GM18507 (cell line): Measurements from ENCODE around the gene MYH3.

Source experiments
- DNase-seq: peaks from one replicate; pipeline ENCODE4 v3.0.0; 2011; ENCODE audit warnings: low read depth; ENCODE audit not compliant: insufficient read length; ENCODE audit errors: extremely low spot score
- FAIRE-seq: peaks from 2 replicates; lab custom pipeline; 2011; peaks lifted over from hg19 to GRCh38; lab: Jason Lieb, UNC

The MYH3 gene

DNA sequence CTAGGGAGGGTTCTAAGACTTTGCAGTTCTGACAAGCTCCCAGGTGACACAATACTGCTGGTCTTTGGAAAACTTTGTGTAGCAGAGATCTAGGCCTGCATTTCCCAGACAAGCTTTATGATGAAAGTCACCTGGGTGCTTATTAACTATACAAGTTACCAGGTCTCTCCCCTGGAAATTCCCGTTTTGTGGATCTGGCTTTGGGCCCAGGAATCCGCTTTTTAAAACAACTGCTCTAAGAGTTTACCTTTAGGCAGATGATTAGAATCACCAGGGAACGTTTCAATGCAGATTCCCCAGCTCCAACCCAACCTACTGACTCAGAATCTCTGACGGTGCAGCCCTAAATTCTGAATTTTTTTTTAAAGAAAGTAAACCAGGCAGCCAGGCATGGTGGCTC is 36.3 kb downstream of the MYH3 start:
- no peak for DNase-seq

DNA sequence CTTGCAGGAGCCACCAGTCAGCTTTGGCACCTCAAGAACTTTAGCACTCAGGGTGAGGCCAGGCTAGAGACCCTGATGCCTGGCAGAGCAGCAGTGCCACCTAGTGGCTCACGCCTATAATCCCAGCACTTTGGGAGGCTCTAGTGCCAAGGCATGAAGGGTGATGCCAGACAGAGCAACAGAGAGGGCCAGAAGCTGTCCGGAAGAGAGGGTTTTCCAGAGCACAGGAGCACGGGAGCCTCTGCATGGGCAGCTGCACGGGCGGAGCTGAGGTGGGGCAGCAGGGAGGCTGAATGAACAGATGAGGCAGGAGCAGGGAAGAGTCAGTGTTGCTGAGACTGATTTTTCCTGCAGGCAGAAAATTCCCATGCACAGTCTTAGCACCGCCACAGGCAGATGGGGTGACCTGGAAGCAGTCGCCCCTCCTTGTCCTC is 38.9 kb downstream of the MYH3 start:
- FAIRE-seq, result peak; percentile 82
- peak; percentile 45 for DNase-seq

More for the DNA sequence above, 36.3 kb downstream of the MYH3 start:
- FAIRE-seq, result no peak

DNA sequence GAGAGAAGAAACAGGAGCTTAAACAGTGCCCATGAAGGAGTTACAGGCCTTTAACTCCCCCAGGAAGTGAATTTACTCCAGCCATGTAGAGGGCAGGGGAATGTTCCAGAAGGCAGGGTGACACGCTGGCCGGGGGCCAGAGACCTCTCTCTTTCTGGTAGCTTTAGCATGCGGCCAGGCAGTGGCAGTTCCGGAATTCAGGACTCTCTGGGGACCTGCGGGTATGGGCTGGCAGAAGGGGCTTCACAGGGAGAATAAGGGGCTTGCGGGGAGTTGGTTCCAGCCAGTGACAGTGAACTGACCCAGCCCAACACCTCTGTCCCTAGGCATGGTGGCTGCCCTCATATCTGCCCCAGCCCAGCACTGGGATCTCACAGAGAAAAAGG is 40.0 kb downstream of the MYH3 start:
- DNase-seq, result no peak

DNA sequence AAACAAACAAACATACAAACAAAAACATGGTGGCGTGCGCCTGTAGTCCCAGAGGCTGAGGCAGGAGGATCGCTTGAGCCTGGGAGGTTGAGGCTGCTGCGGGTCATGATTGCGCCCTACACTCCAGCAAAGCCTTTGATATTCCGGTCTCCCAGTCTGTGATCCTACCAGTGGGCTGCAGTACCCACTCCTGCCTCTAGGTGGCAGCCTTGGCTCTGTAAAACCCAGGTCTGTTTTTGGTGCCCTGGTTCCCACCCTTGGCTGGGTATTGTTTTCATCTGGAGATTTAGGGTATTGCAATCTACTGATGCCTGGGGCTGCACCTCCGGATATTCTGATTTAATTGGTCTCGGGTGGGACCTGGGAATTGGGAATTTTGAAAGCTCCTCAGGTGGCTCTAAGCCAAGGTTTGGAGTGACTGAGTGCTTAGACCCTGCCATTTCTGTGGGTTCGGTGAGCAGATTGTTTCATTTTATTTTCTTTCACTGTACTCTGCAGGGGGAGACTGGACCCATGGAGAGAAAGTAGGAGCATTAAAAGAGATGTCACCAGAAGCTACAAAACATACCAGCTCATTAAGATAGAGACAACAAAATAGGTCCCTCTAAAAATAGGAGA is 40.5 kb downstream of the MYH3 start:
- DNase-seq, result peak; percentile 47
- peak; percentile 88 for FAIRE-seq

More for the DNA sequence above, 40.0 kb downstream of the MYH3 start:
- no peak for FAIRE-seq

DNA sequence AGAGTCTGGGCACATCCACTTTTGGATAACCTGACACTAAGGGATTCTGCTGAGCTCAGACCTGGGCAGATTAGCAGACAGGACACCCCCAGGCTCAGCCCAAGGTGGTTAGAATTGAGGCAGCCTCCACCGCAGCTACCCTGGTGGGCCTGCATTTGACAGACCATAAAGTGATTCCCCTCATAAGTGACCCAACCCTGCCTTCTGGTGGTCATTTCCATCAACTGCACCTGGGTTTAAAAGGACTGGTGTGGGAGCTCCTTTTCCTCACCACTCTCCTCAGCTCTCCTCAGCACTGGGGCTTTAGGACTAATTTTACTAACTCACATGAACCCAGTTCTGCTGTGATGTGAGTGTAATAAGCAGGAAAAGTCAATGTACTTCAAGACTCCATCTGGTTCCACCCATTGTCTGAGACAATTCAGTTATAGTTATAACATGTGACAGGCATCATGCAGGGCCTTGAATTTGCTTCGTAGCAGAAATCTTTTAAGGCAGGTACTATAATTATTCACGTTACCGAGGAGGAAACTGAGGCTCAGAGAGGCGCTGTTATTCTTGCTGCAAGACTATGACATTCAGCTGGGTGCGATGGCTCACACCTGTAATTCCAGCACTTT is 42.5 kb downstream of the MYH3 start:
- FAIRE-seq (peak; percentile 83), DNase-seq (peak; percentile 22)

DNA sequence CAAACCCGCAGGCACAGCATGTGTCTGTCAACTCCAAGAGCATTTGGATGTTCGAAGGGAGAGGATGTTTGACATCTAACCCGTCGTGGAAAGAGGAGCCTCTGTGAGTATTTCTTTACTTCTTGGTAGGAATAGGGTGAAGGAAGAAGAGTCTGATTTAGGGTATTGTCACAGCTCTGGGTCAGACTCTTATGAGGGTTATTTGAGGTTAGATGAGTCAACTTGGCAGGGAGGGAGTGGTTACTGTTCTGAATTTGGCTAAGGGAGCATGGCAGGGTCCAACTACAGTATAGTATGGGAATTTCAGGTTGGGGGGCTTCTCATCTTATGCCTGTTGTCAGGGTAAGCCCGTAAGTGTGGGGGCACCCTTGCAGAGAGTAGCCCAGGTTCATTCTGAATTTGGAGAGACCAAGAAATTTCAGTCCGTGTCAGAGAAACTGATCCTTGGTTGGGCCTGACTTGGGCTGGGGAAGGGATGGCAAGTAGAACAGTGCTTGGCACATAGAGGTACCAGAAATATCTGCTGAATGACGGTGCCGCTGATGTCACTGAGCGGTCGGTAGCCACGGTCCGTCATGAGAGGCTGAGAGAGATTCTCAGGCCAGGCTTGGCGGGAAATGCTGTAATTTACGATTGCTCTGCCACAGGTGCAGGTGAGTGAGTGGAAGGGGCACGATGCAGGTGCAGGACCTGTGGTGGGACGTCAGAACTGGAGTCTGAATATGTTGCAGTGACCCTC is 43.2 kb downstream of the MYH3 start:
- no peak for DNase-seq
- FAIRE-seq, result no peak

DNA sequence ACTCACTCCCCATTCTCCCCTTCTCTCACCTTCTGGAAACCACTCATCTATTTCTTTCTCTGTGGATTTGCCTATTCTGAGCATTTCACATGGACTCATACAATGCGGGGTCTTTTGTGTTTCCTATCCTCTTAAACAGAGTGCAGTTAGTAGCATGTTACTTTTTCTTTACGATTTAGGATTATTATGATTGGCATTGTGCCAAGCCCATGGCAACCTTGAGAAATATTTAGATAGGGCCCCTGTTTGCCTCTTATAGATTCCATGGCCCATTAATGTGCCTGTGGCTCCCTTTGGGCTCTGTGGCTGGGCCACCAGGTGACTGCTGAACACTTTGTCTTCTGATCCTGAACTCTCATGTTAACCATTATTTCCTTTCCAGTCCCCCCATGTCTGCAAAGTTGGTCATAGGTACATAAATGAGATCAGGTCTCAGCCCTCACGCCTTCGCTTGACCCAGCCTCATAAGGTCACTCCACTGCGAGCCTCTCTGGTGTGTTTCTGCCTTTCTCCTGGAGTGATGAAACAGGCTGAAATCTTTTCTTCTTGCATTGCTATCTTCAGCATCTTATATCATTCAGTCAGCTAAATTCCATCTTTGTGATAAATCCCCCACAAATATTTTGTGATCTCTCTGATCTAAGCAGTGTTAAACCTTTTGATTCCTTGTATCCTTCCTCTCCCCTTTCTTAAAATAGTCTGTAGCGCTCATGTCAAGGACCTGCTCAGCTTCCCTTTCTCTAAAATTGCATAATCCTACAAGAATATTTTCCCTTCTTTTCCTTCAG is 44.0 kb downstream of the MYH3 start:
- no peak for DNase-seq
- FAIRE-seq, result no peak

DNA sequence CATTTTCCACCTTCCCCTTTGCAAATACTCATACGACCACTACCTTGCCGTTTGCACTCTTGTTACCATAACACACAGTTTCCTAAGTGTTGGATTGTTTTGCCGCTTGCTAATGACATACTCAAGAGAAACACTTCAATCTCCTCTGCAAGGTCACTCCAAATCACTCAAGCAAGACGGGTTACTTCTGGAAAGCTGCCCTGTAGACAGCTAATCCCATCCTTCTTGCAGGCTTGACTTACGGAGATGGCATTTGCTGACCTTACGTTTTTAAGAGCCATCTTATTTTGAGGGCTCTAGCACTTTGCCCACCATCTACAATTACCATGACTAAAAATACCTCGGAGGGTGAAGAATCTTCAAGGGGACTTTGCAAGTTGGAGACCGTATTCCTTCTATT is 46.2 kb downstream of the MYH3 start:
- FAIRE-seq, result no peak

DNA sequence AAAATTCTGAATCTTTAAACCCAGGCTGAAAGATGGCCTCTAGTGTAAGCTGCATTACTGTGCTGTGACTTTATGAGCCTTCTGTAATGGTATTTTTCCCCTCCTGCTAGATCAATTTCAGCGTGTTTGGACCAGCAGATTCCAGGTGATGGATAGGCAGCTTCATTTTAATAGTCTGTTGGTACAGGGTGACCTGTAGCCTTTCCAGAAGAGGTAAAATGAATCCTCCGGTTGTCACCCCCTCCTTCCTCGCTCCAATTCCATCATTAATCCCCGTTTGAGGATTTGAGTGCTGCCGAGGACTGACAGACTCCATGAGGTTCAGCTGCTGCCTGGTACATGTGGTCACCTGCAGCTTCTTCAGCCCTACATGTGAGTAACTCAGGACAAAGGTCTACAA is 48.9 kb downstream of the MYH3 start:
- DNase-seq (no peak), FAIRE-seq (no peak)

More for the DNA sequence above, 46.2 kb downstream of the MYH3 start:
- DNase-seq, result no peak

DNA sequence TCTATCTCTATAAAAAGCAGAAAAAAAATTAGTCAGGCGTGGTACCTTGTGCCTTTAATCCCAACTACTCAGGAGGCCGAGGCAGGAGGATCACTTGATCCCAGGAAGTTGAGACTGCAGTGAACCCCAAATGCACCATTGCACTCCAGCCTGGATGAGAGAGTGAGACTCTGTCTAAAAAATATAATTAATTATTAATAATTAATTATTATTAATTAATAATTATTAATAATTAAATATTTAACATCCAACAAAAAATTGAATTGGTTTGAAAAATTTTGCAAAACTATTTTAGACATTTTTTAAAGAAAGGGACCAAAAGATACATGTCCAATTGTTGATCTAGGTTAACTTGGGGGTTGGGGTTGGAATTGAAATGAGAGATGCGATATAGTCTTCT is 51.0 kb downstream of the MYH3 start:
- DNase-seq, result no peak
- FAIRE-seq, result no peak

DNA sequence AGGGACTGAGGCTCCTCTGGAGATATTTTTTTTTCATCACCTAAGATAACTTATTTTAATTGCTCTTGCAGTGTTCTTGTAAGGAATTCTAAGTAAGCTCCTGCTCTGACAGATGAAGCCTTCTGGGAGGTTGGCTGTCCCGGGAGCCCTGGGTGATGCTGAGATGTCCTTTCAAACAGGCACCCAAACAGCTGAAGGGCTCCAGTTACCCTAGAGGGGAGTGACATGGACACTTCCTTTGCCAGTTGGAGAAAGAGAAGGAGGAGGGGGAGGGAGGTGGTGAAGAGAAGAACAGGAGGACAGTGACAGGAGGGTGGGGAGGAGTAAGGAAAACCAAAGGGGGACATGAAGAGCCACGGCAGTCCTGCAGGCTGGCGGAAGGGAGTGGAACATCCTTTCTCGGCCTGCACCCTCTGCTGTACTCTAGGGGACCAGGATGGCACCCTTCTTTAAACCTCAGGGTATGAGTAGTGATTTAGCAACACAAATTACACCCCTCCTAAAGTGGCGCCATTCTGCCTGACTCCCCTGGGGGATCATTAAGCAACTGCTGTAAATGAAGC is 51.8 kb downstream of the MYH3 start:
- DNase-seq (no peak), FAIRE-seq (no peak)

DNA sequence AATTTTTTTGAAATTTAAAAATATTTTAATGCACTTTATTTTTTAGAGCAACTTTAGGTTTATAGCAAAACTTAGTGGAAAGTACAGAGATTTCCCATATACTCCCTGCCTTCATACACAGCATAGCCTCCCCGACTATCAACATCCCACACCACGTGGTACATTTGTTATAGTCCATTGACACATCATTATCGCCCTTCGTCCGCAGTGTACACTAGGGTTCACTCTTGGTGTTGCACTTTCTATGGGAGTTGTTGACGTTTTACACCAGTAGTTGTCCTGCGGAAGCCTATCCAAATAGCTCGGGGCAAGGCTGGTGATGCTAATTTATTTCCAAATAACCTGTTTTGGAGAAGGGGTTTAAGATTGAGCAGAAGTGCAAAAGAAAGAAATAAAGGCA is 52.6 kb downstream of the MYH3 start:
- FAIRE-seq, result no peak

DNA sequence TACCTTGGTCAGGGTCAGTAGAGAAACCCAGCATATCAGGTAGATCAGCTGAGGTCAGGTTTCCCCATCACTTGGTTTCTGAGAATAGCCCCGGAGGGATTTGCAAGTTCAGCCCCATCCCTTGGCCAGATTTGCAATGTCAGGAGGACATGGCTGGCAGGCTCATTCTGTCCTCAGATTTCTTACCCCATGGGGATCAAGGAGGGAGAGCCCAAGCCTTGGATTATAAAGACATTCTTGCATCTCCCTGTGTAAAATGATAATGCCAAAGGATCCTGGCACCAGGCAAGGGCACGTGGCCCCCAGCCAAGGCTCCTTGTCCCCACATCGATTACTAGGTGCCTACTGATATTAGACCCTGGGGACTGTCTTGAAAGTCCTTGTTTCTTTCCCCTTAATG is 53.2 kb downstream of the MYH3 start:
- FAIRE-seq (no peak), DNase-seq (no peak)

More for the DNA sequence above, 52.6 kb downstream of the MYH3 start:
- DNase-seq, result no peak

DNA sequence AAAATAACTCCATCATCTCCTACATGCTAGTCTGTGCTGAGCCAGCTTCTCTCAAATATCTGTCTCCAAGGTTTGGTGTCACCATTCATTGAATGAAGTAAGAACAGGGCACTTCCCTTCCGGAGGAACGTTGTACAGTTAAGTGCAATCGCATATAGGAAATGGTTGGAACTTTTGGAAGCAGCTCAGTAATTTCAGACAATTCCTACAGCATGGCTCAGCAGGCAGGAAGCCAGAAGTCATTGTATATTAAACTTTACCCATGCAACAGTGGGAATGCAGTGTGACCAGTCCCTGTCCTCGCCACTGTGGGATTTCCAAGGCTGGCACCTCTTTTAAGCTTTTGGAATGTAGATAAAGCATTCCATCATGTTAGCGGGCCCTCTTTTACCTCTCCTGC is 56.5 kb downstream of the MYH3 start:
- FAIRE-seq (no peak), DNase-seq (no peak)

DNA sequence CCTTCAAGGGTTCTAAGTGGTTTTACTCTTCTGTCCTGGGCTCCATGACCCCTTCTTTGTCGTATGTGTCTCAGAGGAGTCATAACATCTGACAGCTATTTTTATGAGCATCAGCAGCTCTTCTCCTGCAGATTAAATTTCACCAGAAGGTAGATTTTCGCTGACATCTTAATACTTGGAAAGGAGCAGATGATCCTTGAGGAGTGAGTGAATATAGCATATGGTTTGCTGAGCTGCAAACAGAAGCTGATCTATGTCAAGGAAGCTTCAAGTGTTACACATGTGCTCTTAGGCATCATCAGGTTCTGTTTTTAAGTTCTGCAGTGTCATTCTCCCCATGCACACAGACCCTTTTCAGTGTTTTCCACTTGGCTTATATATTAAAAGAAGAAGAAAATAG is 58.5 kb downstream of the MYH3 start:
- DNase-seq (no peak), FAIRE-seq (no peak)

DNA sequence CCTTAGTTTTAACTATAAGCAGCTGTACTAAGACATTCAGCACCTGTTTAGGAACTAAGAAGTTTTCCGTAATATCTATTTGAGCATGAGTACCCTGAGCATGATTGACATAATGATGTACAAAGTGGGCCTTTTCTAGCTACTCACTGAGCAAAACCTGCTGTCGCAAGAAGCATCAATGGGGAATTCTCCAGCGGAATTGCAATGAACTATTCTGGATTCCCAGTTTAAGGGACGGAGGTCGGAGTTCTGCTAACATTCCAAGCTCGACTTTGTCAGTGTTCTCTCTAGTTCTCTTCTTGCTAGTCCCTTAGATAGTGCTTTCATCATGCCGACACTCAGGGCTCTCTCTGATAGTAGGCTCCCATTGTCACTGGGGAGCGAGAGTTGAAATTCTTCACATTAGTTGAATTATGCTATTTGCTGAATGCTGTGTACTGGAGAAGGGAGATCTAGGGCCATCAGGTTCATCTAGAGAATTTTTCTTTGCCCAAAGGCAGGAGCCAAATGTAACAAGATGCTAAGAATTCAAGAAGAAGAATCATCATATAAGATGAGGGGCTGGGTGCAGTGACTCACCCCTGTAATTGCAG is 67.5 kb downstream of the MYH3 start:
- FAIRE-seq, result no peak
- DNase-seq, result no peak

DNA sequence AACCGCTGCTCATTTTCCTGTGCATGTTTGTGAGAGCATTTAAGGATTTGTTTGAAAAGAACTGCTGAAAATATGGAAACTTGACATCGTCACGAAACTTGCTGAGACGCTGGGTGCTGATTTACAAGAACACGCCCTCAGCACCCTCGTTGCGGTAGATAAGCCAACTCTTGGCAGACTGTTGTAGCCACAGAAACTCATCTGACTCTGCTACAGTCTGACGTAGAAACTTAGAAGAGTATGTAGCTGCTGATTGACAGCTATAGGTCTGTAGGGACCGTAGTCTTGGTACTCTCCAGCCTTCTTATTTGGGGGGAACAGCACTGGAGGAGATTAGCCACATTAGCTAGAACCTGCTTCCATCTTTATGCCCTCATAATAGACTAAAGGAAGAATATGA is 71.6 kb downstream of the MYH3 start:
- no peak for FAIRE-seq
- no peak for DNase-seq

DNA sequence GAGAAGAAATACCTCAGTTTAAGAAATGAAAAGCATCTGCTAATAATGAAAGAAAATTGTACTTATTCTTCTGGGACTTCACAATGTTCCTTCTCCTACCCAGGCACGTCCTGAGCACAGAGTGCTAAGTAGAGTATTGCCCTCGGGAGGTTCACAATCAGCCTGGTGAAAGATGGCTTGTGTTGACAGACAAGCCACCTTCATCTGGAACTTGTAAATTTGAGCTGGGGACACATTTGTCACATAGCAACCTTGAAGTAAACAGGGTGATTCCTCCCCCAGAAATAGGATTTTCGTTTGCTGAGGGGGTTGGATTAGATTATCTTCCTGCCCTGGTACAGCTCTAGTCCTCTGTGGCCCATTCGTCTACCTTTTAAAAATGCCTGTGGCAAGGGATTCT is 73.3 kb downstream of the MYH3 start:
- no peak for FAIRE-seq
- DNase-seq, result no peak

DNA sequence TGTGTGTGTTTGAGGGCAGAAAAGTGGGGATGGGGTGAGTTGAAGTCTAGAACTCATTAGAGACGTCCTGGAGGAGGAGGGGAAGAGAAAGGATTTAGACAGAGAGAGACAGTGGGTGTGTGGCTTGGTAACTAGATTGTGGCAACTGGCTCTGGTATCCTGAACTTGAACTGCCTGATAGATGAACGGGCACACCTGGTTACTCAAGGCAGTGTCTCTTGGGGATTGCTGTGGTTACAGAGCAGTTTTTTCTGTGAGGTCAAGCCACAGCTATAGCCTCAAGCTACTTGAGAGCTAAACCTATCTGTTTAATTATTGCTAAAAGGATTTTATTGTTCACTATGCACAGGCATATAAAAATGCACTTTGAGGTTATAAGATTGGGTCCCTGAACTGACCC is 77.8 kb downstream of the MYH3 start:
- DNase-seq (peak; percentile 14), FAIRE-seq (peak; percentile 73)
